Posterior vena cava (tissue), 2 donors: ENCODE results near the gene LCOR. TPM values are rescaled to one million over a fixed set of nuclear protein-coding genes. Genes with fewer than 3 reads are reported as not detected.

Experiments used
- DNase-seq: peaks from one replicate; pipeline ENCODE4 v3.0.0-alpha.2; 2020; ENCODE audit warnings: low spot score
- intact Hi-C, 2 donors: fragments of 100-400 bp; cut with DNase I; formaldehyde crosslinking; loops; one replicate each; pipeline versions ENCODE4 v1.14.1 to v1.14.2; 2022 to 2023
- total RNA-seq, 2 donors: library from RNA; stranded (reverse); fragmentation: NEBNext Ultra II Directional; extraction: Animal tissue kit (Norgen Biotek cat#: 25700); gene quantifications; one replicate each; pipeline ENCODE4 v1.2.1, GENCODE V29; 2021
- donor health status: DM: yes; HTN: yes; CAD: no.
- donor health status: DM: yes; HTN: yes; CAD: no.

Gene LCOR
- total RNA-seq, 2 donors from 2014 or later = 20.9 to 36.0 TPM

- intact Hi-C loops = loop anchor here in 1 of 2 donors (10.0 kb wide), 1 partner anchor 51 kb away; no protein-coding TSS in a partner anchor
- no peak for DNase-seq
Observed at GRCh38 chr10:96863922-96864543, 31.9 kb downstream of the LCOR start.

GRCh38 chr10:96873086-96873485 is 41.0 kb downstream of the LCOR start:
- intact Hi-C loops = no loop called here
- DNase-seq = no peak

GRCh38 chr10:96873756-96874467 is 41.8 kb downstream of the LCOR start:
- DNase-seq = no peak
- intact Hi-C loops = no loop called here

DNA sequence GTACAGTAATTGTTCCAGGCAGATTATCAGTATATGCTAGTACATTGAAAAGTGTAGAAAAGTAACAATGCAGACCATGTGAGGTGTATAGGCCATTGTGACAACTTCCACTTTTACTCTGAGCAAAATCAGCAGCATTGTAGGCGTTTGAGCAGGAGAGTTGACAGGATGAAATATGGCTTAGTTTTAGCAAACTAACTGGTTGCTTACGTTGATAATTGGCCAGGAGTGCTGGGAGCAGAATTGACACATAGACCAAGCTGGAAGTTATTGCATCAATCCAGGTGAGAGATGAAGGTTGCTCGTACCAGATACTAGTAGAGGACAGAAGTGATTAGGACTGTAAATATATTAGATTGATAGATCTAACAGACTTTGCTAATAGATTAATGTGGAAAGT is 46.0 kb downstream of the LCOR start:
- intact Hi-C loops = no loop called here
- DNase-seq = no peak

GRCh38 chr10:96880575-96880974 is 48.5 kb downstream of the LCOR start:
- intact Hi-C loops = no loop called here
- no peak for DNase-seq

GRCh38 chr10:96889415-96890171 is 57.5 kb downstream of the LCOR start:
- DNase-seq = no peak
- intact Hi-C loops = loop anchor here in 1 of 2 donors (10.0 kb wide), 1 partner anchor 55 kb away; the partner anchor contains the start of gene LCOR

GRCh38 chr10:96890172-96890513 is 58.0 kb downstream of the LCOR start:
- intact Hi-C loops = loop anchor here in 1 of 2 donors (10.0 kb wide), 1 partner anchor 55 kb away; the partner anchor contains the start of gene LCOR
- no peak for DNase-seq

DNA sequence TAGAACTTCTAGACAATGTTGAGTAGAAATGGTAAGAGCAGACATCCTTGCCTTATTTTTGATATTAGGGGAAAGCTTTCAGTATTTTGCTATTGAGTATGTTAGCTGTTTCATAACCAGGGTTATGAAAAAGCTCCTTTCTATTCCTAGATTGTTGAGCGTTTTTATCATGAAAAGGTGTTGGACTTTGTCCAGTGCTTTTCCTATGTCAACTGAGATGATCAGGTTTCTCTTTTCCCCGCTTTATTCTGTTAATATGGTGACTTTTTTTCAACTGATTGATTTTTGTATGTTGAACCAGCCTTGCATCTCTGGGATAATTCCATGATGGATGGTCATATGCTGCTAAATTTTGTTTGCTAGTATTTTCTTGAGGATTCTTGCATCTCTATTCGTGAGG is 58.5 kb downstream of the LCOR start:
- DNase-seq = no peak
- intact Hi-C loops = loop anchor here in 1 of 2 donors (10.0 kb wide), 1 partner anchor 56 kb away; the partner anchor contains the start of gene LCOR

GRCh38 chr10:96891840-96892239 is 59.7 kb downstream of the LCOR start:
- no peak for DNase-seq
- intact Hi-C loops = loop anchor here in 1 of 2 donors (10.0 kb wide), 1 partner anchor 57 kb away; the partner anchor contains the start of gene LCOR

- DNase-seq = no peak
- intact Hi-C loops = loop anchor here in 1 of 2 donors (10.0 kb wide), 1 partner anchor 61 kb away; the partner anchor contains the start of gene LCOR
Observed at GRCh38 chr10:96895662-96896424, 63.7 kb downstream of the LCOR start.

- DNase-seq = no peak
- intact Hi-C loops = loop anchor here in 1 of 2 donors (10.0 kb wide), 1 partner anchor 62 kb away; the partner anchor contains the start of gene LCOR
Observed at GRCh38 chr10:96896884-96897589, 64.9 kb downstream of the LCOR start.

DNA sequence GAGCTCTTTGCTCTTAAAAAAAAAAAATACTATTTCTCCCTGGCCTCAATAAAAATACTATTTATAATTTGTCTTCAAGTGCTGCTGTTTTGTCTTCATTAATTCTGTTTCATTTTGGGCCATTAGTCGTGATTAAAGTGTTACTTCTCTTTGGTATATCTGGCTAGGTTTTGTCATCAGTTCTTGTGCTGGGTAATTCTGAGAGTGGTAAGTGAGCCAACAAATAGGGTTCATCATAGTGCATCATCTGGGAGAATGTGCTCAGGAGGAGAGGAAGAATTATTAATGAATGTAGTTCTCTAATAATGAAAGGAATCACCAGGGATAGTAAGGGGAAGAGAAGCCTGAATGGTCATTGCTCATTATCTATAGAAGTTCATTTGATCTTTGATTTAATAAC is 70.0 kb downstream of the LCOR start:
- intact Hi-C loops = no loop called here
- DNase-seq = no peak

GRCh38 chr10:96902731-96903358 is 70.7 kb downstream of the LCOR start:
- intact Hi-C loops = no loop called here
- no peak for DNase-seq

GRCh38 chr10:96904648-96905047 is 72.5 kb downstream of the LCOR start:
- DNase-seq = no peak
- intact Hi-C loops = no loop called here

GRCh38 chr10:96906864-96907263 is 74.8 kb downstream of the LCOR start:
- DNase-seq = no peak
- intact Hi-C loops = no loop called here

- intact Hi-C loops = loop anchor here in 1 of 2 donors (10.0 kb wide), 1 partner anchor 46 kb away; no protein-coding TSS in a partner anchor
- no peak for DNase-seq
Observed at GRCh38 chr10:96910488-96911395, 78.6 kb downstream of the LCOR start.

GRCh38 chr10:96912405-96912804 is 80.3 kb downstream of the LCOR start:
- intact Hi-C loops = loop anchor here in 1 of 2 donors (10.0 kb wide), 1 partner anchor 48 kb away; no protein-coding TSS in a partner anchor

More at GRCh38 chr10:96912405-96912804, 80.3 kb downstream of the LCOR start:
- no peak for DNase-seq
